A204.1 (cell line): ENCODE results near the gene SLC5A4.
"Not testable (repeated sequence)": the region's sequence is repeated elsewhere in the genome, so short reads cannot be mapped to it uniquely, and the experiment has no call there.

Source experiments
- FAIRE-seq: peaks from 2 replicates; lab custom pipeline; 2012; peaks lifted over from hg19 to GRCh38; lab: Jason Lieb, UNC

SLC5A4 gene

DNA sequence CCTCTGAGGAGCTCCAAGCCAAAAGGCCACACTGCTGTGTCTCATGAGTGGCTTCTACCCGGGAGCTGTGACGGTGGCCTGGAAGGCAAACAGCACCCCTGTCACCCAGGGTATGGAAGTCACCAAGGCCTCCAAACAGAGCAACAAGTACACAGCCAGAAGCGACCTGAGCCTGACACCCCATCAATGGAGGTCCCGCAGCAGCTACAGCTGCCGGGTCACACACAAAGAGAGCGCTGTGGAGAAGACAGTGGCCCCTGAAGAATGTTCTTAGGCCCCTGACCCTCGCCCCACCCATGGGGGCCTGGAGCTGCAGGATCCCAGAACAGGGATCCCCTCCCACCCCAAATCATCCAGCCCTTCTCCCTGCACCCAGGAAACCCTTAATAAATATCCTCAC is 55.2 kb downstream of the SLC5A4 start:
- FAIRE-seq = no peak

GRCh38 chr22:32199341-32199740 is 55.8 kb downstream of the SLC5A4 start:
- no peak for FAIRE-seq

DNA sequence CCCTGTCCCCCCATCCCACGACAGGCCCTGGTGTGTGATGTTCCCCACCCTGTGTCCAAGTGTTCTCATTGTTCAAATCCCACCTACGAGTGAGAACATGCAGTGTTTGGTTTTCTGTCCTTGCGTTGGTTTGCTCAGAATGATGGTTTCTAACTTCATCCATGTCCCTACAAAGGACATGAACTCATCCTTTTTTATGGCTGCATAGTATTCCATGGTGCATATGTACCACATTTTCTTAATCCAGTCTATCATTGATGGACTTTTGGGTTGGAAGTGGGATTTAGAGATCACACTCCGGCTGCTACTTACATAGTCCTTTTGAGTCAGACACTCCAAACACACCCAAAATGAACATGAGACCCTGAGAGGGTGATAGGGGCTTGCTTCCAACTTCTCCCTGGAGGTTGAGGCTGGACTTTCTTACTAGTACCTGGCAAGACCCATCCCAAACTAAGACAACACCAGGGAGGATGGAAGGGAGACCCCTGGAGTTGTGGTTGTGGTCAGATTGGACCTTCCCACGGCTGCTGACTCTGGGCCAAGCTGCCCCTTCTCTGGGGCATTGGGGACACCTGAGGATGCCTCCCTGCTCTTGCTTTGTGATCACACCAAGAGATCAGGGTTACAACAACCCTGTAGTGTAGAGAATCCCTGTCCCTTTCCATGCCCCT is 57.5 kb downstream of the SLC5A4 start:
- FAIRE-seq = not testable (repeated sequence)

- not testable (repeated sequence) for FAIRE-seq
Observed at GRCh38 chr22:32195900-32196299, 59.2 kb downstream of the SLC5A4 start.

DNA sequence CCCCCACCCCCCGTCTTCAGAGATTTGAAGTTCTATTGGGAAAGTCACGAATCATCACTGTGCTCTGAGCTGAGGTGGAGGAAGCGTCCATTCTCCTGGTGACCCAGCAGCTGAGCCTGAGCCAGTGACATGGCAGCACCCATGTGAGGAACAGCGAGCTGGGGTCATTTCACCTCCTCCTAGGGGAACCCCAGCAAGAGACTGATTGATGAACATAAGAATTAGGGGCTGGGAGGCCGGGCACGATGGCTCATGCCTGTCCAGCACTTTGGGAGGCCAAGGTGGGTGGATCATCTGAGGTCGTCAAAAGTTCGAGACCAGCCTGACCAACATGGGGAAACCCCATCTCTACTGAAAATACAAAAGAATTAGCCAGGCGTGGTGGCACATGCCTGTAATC is 61.8 kb downstream of the SLC5A4 start:
- FAIRE-seq = not testable (repeated sequence)

- not testable (repeated sequence) for FAIRE-seq
Observed at GRCh38 chr22:32191021-32191420, 64.1 kb downstream of the SLC5A4 start.

GRCh38 chr22:32185821-32186220 is 69.3 kb downstream of the SLC5A4 start:
- no peak for FAIRE-seq

DNA sequence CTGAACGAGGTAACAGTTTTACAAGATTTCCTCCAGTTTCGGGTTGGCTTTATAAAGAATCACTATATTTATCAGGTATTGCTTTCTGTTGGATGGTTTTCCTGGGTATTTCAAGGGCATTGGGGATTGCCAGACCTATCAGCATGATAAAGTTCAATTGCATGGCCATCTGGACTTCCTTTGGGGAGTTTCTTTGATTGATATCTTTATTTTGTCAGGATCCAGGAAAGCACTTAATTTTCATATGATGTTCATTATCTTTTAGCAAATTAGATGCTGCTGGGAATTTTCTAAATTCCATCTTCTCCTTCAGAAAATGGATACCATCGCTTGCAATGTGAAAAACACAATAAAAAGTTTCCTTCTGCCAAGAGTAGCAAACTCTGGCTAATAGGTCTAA is 71.5 kb downstream of the SLC5A4 start:
- FAIRE-seq = no peak

DNA sequence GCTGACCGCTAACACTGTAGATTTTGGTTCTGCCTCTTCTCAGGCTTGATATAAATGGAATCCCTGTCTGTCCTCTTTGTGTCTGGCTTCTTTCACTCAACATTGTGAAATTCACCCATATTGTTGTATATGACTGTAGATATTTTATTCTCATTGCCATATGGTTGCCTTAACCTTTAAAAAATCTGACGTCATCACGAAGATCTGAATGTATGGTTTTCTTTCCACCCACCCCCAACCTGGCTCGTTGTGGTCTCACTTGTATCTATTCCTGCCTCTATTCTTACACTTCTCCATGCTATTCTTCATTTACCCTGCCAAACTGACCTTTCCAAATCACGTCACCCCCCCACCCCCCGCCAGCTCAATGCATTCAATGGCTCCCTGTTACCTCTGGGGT is 74.1 kb downstream of the SLC5A4 start:
- FAIRE-seq = no peak

DNA sequence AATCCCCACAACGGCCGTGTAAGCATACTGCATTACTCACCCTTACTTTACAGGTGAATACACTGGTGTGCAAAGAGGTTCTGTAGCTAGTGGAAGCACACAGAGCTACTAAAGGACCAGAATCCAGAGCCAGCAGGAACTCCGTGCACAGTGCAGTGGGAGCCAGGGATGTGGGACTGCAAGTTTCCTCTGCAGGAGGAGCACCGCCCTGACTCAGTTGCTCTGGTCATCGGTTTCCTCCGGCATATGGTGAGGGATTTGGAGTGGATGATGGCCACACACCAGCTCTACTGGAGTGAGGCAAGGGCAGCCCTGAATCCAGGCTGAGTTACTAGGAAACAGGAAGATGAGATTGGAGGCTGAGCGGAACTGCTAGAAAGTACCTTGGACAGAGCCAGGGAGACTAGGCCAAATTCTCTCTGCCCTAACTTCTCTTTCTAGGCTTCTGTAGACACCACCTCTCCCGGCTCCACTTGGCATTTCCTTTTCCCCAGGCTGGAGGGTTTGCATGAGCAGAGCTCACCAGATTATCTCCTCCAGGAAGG is 77.9 kb downstream of the SLC5A4 start:
- no peak for FAIRE-seq

DNA sequence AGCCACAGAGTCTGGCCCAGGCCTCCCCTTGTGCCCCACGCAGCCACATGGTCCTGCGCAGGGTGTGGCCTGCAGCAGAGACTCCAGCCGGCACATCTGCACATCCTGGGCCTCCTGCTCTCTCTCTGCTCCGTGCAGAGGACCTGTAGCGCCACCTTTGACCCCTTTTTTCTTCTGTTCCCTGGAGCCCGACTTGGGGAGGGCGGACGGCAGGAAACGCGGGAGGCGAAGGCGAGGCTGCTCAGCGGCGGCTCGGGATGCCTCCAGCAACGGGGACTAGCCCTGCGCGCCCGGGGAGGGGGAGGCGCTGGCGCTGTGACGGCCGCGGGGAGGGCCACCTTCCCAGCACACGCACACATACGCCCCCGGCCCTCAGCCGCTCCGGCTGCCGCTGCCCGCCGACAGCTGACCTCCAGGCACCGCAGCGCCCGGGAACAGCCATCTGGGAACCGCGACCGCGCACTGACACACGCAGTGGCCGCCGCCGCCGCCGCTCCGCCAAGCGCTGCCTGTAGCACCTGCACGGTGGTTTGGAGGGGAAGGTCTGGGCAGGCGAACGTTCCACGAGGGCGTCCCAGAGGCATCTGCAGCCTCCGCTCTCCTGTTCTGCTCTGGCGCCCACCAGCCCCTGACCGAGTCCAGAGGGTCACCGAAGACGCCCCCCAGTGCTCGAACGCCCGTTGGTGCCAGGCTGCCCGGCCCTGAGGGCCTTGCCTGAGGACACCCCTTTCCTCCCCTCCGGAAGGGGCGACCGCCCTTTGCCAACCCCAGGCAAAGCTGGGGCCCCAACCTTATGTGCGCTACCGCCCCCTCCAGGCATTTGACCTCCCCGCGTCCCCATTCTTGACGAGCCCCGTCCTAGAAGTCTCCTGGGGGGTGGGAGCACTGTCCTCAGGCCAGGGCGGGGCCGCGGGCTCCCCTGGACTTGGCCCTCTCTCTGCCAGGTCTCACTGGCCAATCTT is 79.2 kb downstream of the SLC5A4 start:
- no peak for FAIRE-seq

GRCh38 chr22:32175115-32175514 is 80.0 kb downstream of the SLC5A4 start:
- FAIRE-seq = no peak
